Prostate gland (tissue), 2 donors: ENCODE results near the gene CELSR2. TPM values are rescaled to one million over a fixed set of nuclear protein-coding genes. Genes with fewer than 3 reads are reported as not detected.

Source experiments
- DNase-seq: peaks from one replicate; pipeline ENCODE4 v3.0.0-alpha.2; 2019; ENCODE audit warnings: low spot score
- H3K27ac ChIP-seq, 2 donors: fragments of 200-600 bp; sonication (generic); 2 replicates each; pipeline ENCODE4 v1.5.1; 2017 to 2019
- H3K27me3 ChIP-seq: fragments of 200-600 bp; sonication (generic); replicated peaks from 2 replicates; pipeline ENCODE4 v1.5.1; 2019; ENCODE audit not compliant: insufficient read depth
- H3K36me3 ChIP-seq, 2 donors: fragments of 200-600 bp; sonication (generic); 1 replicate in 1 of 2; 2 replicates in 1 of 2; pipeline versions ENCODE4 v1.5.1 to v1.8.1; 2017 to 2019
- H3K4me1 ChIP-seq: fragments of 200-600 bp; sonication (generic); replicated peaks from 2 replicates; pipeline ENCODE4 v1.5.1; 2019
- H3K4me3 ChIP-seq, 2 donors: fragments of 200-600 bp; sonication (generic); 2 replicates each; pipeline ENCODE4 v1.5.1; 2017 to 2019
- H3K9me3 ChIP-seq: fragments of 200-600 bp; sonication (generic); 2 replicates; pipeline ENCODE4 v1.5.1; 2017
- POLR2A ChIP-seq: fragments of 450-650 bp; IDR thresholded peaks from one replicate; pipeline ENCODE4 v1.6.1; 2016; ENCODE audit warnings: antibody characterized with exemption, mild to moderate bottlenecking
- POLR2AphosphoS5 ChIP-seq: sonication (generic); formaldehyde crosslinking; IDR thresholded peaks from one replicate; pipeline ENCODE4 v1.6.1; 2017; ENCODE audit warnings: antibody characterized with exemption
- WGBS: methylation state at CpG from one replicate; pipeline ENCODE4 v1.1.5; 2018; 5-methylcytosine and 5-hydroxymethylcytosine counted together
- intact Hi-C: fragments of 100-400 bp; cut with DNase I; formaldehyde crosslinking; loops from one replicate; pipeline ENCODE4 v1.14.2; 2022
- total RNA-seq, 2 donors: library from RNA; depleted of rRNA; stranded (reverse); fragments of >200 nt; gene quantifications; one replicate each; pipeline ENCODE4 v1.1.0, GENCODE V29; 2016
- TF ChIP-seq, protein P1 (sequence below), 4 experiments: fragments of 200-600 bp in 2 of 4; fragments of 450-650 bp in 2 of 4; sonication (generic) in 2 of 4; IDR thresholded peaks; 1 replicate in 3 of 4; 2 replicates in 1 of 4; pipeline ENCODE4 v1.5.1; 2016 to 2019; ENCODE audit warnings: antibody characterized with exemption in 4 of 4, mild to moderate bottlenecking in 2 of 4, moderate library complexity in 2 of 4

Gene CELSR2
- total RNA-seq, 2 donors from 2014 or later, result 18.8 to 118 TPM

DNA sequence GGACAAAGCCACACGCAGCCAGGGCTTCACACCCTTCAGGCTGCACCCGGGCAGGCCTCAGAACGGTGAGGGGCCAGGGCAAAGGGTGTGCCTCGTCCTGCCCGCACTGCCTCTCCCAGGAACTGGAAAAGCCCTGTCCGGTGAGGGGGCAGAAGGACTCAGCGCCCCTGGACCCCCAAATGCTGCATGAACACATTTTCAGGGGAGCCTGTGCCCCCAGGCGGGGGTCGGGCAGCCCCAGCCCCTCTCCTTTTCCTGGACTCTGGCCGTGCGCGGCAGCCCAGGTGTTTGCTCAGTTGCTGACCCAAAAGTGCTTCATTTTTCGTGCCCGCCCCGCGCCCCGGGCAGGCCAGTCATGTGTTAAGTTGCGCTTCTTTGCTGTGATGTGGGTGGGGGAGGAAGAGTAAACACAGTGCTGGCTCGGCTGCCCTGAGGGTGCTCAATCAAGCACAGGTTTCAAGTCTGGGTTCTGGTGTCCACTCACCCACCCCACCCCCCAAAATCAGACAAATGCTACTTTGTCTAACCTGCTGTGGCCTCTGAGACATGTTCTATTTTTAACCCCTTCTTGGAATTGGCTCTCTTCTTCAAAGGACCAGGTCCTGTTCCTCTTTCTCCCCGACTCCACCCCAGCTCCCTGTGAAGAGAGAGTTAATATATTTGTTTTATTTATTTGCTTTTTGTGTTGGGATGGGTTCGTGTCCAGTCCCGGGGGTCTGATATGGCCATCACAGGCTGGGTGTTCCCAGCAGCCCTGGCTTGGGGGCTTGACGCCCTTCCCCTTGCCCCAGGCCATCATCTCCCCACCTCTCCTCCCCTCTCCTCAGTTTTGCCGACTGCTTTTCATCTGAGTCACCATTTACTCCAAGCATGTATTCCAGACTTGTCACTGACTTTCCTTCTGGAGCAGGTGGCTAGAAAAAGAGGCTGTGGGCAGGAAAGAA is 25.5 kb downstream of the CELSR2 start:
- intact Hi-C loops, result no loop called here
- Histone ChIP-seq H3K9me3 (no peaks in the 10 kb centered on the region), H3K36me3 (no peaks in the 10 kb centered on the region), H3K4me1 (peaks cover 11% of the 10 kb centered on the region), H3K27me3 (no peaks in the 10 kb centered on the region), H3K4me3 (no peak overlapping the region), H3K27ac (peak overlapping the region; percentile 77 to 79)
- DNase-seq, result peak; percentile 90
- TF ChIP-seq POLR2A (peak; percentile 77), POLR2AphosphoS5 (peak; percentile 88)
- TF ChIP-seq, protein P1, sequence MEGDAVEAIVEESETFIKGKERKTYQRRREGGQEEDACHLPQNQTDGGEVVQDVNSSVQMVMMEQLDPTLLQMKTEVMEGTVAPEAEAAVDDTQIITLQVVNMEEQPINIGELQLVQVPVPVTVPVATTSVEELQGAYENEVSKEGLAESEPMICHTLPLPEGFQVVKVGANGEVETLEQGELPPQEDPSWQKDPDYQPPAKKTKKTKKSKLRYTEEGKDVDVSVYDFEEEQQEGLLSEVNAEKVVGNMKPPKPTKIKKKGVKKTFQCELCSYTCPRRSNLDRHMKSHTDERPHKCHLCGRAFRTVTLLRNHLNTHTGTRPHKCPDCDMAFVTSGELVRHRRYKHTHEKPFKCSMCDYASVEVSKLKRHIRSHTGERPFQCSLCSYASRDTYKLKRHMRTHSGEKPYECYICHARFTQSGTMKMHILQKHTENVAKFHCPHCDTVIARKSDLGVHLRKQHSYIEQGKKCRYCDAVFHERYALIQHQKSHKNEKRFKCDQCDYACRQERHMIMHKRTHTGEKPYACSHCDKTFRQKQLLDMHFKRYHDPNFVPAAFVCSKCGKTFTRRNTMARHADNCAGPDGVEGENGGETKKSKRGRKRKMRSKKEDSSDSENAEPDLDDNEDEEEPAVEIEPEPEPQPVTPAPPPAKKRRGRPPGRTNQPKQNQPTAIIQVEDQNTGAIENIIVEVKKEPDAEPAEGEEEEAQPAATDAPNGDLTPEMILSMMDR (IDR thresholded peaks at IDR 0.05), result no peak
- 24% methylated on average over 24 of the region's 24 CpGs for WGBS

DNA sequence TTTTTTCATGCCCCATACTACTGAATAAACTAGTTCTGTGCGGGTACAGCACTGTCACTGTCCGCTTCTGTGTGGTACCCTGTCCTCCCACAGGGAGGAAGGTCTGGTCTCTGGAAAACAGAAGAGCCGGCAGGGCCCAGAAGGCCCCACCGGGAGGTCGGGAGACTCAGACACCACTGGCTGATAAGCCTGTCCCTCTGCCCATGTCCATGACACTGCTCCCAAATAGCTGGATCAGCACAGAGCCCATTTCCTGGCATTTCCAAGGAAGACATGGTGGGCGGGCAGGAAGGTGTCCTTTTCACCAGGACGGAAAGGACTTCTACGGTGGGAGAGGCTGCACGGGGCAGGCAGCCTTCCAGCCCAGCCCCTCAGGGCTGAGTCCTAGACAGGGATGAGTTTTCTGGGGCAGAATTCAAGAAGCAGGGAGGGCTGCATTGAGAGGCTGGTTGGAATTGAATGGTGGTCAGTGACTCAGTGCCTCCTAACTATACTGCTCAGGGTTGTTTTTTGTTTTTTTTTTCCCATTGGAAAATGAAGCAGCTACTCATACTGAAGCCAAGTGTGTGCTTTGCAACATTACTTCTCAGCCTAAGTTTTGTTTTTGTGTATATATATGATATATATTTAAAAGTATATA is 26.5 kb downstream of the CELSR2 start:
- intact Hi-C loops, result no loop called here
- WGBS, result 67% methylated on average over 9 of the region's 9 CpGs
- no peak for DNase-seq

DNA sequence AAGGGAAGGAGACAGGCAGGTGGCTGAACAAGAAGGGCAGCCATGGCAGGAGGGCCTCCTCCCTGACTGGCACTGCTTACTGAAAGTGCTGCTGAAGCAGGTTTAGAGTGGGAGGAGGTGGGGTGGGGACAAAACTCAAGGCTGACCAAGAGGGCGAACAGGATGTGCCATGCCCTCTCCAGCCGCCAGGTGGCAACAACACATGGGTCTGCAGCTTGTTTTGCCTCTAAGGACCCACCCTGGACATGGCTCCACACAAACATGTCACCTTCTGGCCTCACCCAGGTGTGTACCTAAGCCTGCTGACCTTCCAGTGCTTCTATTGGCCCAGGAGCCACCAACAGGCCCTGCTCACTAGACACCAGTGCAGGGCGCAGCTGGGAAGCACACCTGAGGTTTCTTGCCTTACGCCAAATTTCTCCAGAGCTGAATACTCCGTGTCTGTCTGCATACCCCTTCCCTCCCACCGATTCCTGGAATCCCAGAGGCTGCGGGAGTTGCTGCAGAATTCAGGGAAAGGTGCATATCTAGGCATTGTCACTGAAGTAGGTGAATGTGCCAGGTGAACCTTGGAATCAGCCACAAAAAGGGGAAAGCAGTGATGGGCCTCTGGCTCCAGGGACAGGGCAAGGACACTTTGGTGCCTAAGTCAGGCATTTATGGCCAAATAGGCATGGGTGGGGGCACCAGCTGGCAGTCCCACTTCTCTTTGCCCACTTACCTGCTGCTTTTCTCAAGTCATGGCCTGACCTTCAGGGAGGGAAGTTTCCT is 28.3 kb downstream of the CELSR2 start:
- H3K9me3 ChIP-seq, result no peaks in the 10 kb centered on the region
- peak; percentile 25 for TF ChIP-seq POLR2AphosphoS5
- TF ChIP-seq POLR2A, result peak; percentile 23
- TF ChIP-seq, protein P1 (IDR thresholded peaks at IDR 0.05), result peak; percentile 70 to 85 (median 79)
- intact Hi-C loops, result no loop called here
- peak overlapping the region; percentile 18 to 46 for H3K27ac ChIP-seq
- 63% methylated on average over 7 of the region's 7 CpGs for WGBS
- H3K36me3 ChIP-seq, result no peaks in the 10 kb centered on the region
- H3K4me3 ChIP-seq, result no peak overlapping the region
- peaks cover 11% of the 10 kb centered on the region for H3K4me1 ChIP-seq
- H3K27me3 ChIP-seq, result no peaks in the 10 kb centered on the region
- DNase-seq, result peak; percentile 48

More for the DNA sequence above, 26.5 kb downstream of the CELSR2 start:
- peak overlapping the region; percentile 77 to 79 for H3K27ac ChIP-seq
- H3K4me1 ChIP-seq, result peaks cover 11% of the 10 kb centered on the region
- no peaks in the 10 kb centered on the region for H3K9me3 ChIP-seq
- H3K4me3 ChIP-seq, result no peak overlapping the region
- no peaks in the 10 kb centered on the region for H3K36me3 ChIP-seq
- H3K27me3 ChIP-seq, result no peaks in the 10 kb centered on the region
- TF ChIP-seq POLR2A, result no peak
- TF ChIP-seq, protein P1 (IDR thresholded peaks at IDR 0.05), result no peak
- TF ChIP-seq POLR2AphosphoS5, result no peak

DNA sequence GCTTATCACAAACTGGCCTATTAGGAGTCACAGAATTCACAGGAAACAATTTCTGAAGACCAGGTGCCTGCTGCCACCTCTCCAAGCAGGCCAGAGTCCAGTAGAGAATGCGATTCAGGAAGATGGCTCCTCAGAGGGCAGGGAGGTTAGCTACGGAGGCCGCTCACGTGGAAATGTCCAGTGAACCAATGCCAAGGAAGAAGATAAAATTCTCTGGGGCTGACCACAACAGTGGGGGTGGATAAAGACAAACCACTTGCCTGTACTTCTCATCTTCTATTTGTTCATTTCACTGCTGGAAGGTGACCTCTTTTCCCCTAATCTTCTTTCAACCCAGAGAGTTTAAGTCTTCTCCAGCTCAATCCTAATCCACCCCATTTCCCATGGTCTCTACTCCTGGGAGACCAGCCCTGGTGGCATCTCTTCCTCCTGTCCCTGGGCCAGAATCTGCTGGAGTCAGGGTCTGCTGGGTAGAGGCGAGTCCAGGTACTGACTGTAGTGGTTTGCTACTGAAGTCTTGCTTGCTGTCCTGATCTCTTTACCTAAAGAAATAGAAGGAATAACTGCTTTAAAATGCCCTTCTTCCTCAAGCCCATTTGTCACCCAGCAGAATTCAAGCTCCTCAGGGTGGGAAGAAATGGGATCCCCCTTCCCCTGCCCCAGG is 30.4 kb downstream of the CELSR2 start:
- no peaks in the 10 kb centered on the region for H3K36me3 ChIP-seq
- TF ChIP-seq, protein P1 (IDR thresholded peaks at IDR 0.05), result no peak
- TF ChIP-seq POLR2AphosphoS5 (no peak), POLR2A (no peak)
- WGBS, result 96% methylated on average over 5 of the region's 5 CpGs
- H3K9me3 ChIP-seq, result no peaks in the 10 kb centered on the region
- intact Hi-C loops, result no loop called here
- no peak overlapping the region for H3K4me3 ChIP-seq
- H3K27me3 ChIP-seq, result no peaks in the 10 kb centered on the region
- no peak for DNase-seq
- no peak overlapping the region for H3K27ac ChIP-seq
- peaks cover 10% of the 10 kb centered on the region for H3K4me1 ChIP-seq
